OCI-LY3 (cell line): ENCODE results near the gene RRP12.
"Not testable (repeated sequence)": the region's sequence is repeated elsewhere in the genome, so short reads cannot be mapped to it uniquely, and the experiment has no call there.

Source experiments
- H2AFZ ChIP-seq: fragments of 200-600, 300-600 bp; shearing (Covaris generic); 2 replicates; pipeline ENCODE4 v1.6.0; 2014; ENCODE audit warnings: antibody characterized with exemption, low read depth, low read length
- H3K27ac ChIP-seq: fragments of 200-600, 300-600 bp; sonication (generic); 2 replicates; pipeline ENCODE4 v1.5.1; 2014; ENCODE audit warnings: mild to moderate bottlenecking, low read length, moderate library complexity, mixed read lengths
- H3K27me3 ChIP-seq: fragments of 200-600, 300-600 bp; sonication (generic); 2 replicates; pipeline ENCODE4 v1.6.1; 2014; ENCODE audit warnings: low read depth, low read length, mixed read lengths
- H3K36me3 ChIP-seq: fragments of 200-600, 300-600 bp; sonication (generic); replicated peaks from 2 replicates; pipeline ENCODE3; 2014; ENCODE audit warnings: low read depth, low read length, mixed read lengths
- H3K4me1 ChIP-seq: fragments of 300-600, 200-600 bp; sonication (generic); 2 replicates; pipeline ENCODE4 v1.6.1; 2014; ENCODE audit warnings: low read length, mixed read lengths
- H3K4me2 ChIP-seq: fragments of 200-600, 300-600 bp; sonication (generic); 2 replicates; pipeline ENCODE4 v1.6.1; 2014; ENCODE audit warnings: low read length, mixed read lengths
- H3K4me3 ChIP-seq: fragments of 300-600, 200-600 bp; sonication (generic); 2 replicates; pipeline ENCODE4 v1.5.1; 2014; ENCODE audit warnings: antibody characterized with exemption, mild to moderate bottlenecking, low read length, moderate library complexity
- H3K79me2 ChIP-seq: fragments of 300-600, 200-600 bp; shearing (Covaris generic); 2 replicates; pipeline ENCODE4 v1.6.1; 2014; ENCODE audit warnings: mild to moderate bottlenecking, low read length, mixed read lengths
- H3K9ac ChIP-seq: fragments of 300-600, 200-600 bp; shearing (Covaris generic); 2 replicates; pipeline ENCODE4 v1.6.0; 2014; ENCODE audit warnings: mild to moderate bottlenecking, low read length, moderate library complexity
- H3K9me3 ChIP-seq: fragments of 200-600, 300-600 bp; shearing (Covaris generic); 2 replicates; pipeline ENCODE4 v1.6.1; 2014; ENCODE audit warnings: low read length, mixed read lengths; ENCODE audit not compliant: insufficient read depth
- H4K20me1 ChIP-seq: fragments of 200-600, 300-600 bp; sonication (generic); 2 replicates; pipeline ENCODE4 v1.6.1; 2016; ENCODE audit warnings: low read length, mixed read lengths; ENCODE audit not compliant: insufficient read depth
- CTCF ChIP-seq: fragments of 200-600, 300-600 bp; sonication (generic); IDR thresholded peaks from 2 replicates; pipeline ENCODE4 v1.5.1; 2014; ENCODE audit warnings: antibody characterized with exemption, low read length, low read depth
- EZH2phosphoT487 ChIP-seq: fragments of 200-600 bp; shearing (Covaris generic); IDR thresholded peaks from 2 replicates; pipeline ENCODE4 v1.6.1; 2018; ENCODE audit warnings: antibody characterized with exemption, mixed run types, low read depth

RRP12 gene

GRCh38 chr10:97425964-97426775, 25.0 kb upstream of the RRP12 start, which contains the start of gene PGAM1:
Gene PGAM1, plus strand, starts transcription at chr10:97426191. Its CDS starts 117 bp downstream, at chr10:97426308.
- Histone ChIP-seq H3K4me3 (peak within 1 kb of the TSS; percentile 97), H3K9me3 (no peaks in the 10 kb centered on the region), H3K79me2 (peaks cover 42% of the 10 kb centered on the region), H3K4me1 (peaks cover 11% of the 10 kb centered on the region), H4K20me1 (peaks cover 24% of the 10 kb centered on the region), H3K27me3 (no peaks in the 10 kb centered on the region), H3K9ac (peak within 1 kb of the TSS; percentile 96), H3K4me2 (peak within 1 kb of the TSS; percentile 99), H2AFZ (peak within 1 kb of the TSS; percentile 46; the same call in 1 of the 2 replicates), H3K27ac (peak within 1 kb of the TSS; percentile 76), H3K36me3 (peaks cover 38% of the 10 kb centered on the region)
- TF ChIP-seq EZH2phosphoT487 (no peak), CTCF (peak; percentile 50)

GRCh38 chr10:97423757-97424098, 22.6 kb upstream of the RRP12 start:
- H2AFZ ChIP-seq, H3K4me2 ChIP-seq, H3K27me3 ChIP-seq, H3K9ac ChIP-seq, H3K27ac ChIP-seq, H3K4me3 ChIP-seq, H3K9me3 ChIP-seq: not testable (repeated sequence)
- Histone ChIP-seq H3K4me1 (peaks cover 16% of the 10 kb centered on the region), H3K79me2 (peaks cover 27% of the 10 kb centered on the region), H4K20me1 (peaks cover 16% of the 10 kb centered on the region), H3K36me3 (peaks cover 19% of the 10 kb centered on the region)

GRCh38 chr10:97416565-97416964, 15.4 kb upstream of the RRP12 start:
- no peak for TF ChIP-seq CTCF
- no peak overlapping the region for H3K27ac ChIP-seq
- H2AFZ ChIP-seq = no peak overlapping the region
- H3K4me3 ChIP-seq = no peak overlapping the region
- H3K27me3 ChIP-seq = no peaks in the 10 kb centered on the region
- no peak overlapping the region for H3K4me2 ChIP-seq
- H3K4me1 ChIP-seq = peaks cover 12% of the 10 kb centered on the region
- no peak overlapping the region for H3K9ac ChIP-seq
- no peaks in the 10 kb centered on the region for H3K36me3 ChIP-seq
- no peaks in the 10 kb centered on the region for H4K20me1 ChIP-seq
- no peaks in the 10 kb centered on the region for H3K9me3 ChIP-seq
- no peaks in the 10 kb centered on the region for H3K79me2 ChIP-seq

GRCh38 chr10:97412891-97413304, 11.8 kb upstream of the RRP12 start:
- no peak overlapping the region for H3K9ac ChIP-seq
- H2AFZ ChIP-seq = no peak overlapping the region
- H3K4me1 ChIP-seq = peaks cover under 1% of the 10 kb centered on the region

More at GRCh38 chr10:97412891-97413304, 11.8 kb upstream of the RRP12 start:
- Histone ChIP-seq H3K27me3 (no peaks in the 10 kb centered on the region), H3K79me2 (no peaks in the 10 kb centered on the region), H3K9me3 (no peaks in the 10 kb centered on the region), H3K4me2 (no peak overlapping the region), H3K27ac (no peak overlapping the region), H4K20me1 (no peaks in the 10 kb centered on the region), H3K4me3 (no peak overlapping the region), H3K36me3 (no peaks in the 10 kb centered on the region)
- TF ChIP-seq CTCF (no peak), EZH2phosphoT487 (no peak)
